A673 (cell line): Measurements from ENCODE around the gene TTC3. TPM values are rescaled to one million over a fixed set of nuclear protein-coding genes. Genes with fewer than 3 reads are reported as not detected.

ENCODE experiments used
- BruUV-seq: library from RNA; stranded (reverse); fragments of 400-500 nt; replicated peaks from 2 replicates; lab custom pipeline; 2021; lab: Mats Ljungman, UMichigan
- CTCF ChIA-PET: fragments of 300-600 bp; sonication (Branson Sonifier 250); formaldehyde crosslinking; loops from one replicate; lab custom pipeline; 2022; ENCODE audit warnings: antibody characterized with exemption; lab: Charles Lee
- POLR2A ChIA-PET: fragments of 300-600 bp; sonication (Branson Sonifier 250); formaldehyde crosslinking; loops from one replicate; lab custom pipeline; 2022; ENCODE audit warnings: antibody characterized with exemption; ENCODE audit not compliant: low non-redundant PET; lab: Charles Lee
- DNase-seq: peaks from one replicate; pipeline ENCODE4 v3.0.0-alpha.2; 2015; ENCODE audit warnings: low spot score
- H3K27ac ChIP-seq: fragments of 200-600 bp; sonication (generic); 2 replicates; pipeline ENCODE4 v1.5.1; 2016; ENCODE audit warnings: mixed run types, low read depth, mild to moderate bottlenecking, mixed read lengths, antibody characterized with exemption, low read length; ENCODE audit not compliant: poor library complexity, severe bottlenecking
- H3K27me3 ChIP-seq: fragments of 200-600 bp; sonication (generic); replicated peaks from 2 replicates; pipeline ENCODE4 v1.6.1; 2017; ENCODE audit warnings: mixed run types, low read depth, mild to moderate bottlenecking, mixed read lengths, antibody characterized with exemption, low read length; ENCODE audit not compliant: insufficient read depth, poor library complexity
- H3K36me3 ChIP-seq: fragments of 200-600 bp; sonication (generic); 2 replicates; pipeline ENCODE4 v1.6.1; 2016; ENCODE audit warnings: mixed run types, mild to moderate bottlenecking, mixed read lengths, antibody characterized with exemption, low read length; ENCODE audit not compliant: insufficient read depth, poor library complexity, severe bottlenecking
- H3K4me1 ChIP-seq: fragments of 200-600 bp; sonication (generic); 2 replicates; pipeline ENCODE4 v1.6.1; 2017; ENCODE audit warnings: mixed run types, mild to moderate bottlenecking, mixed read lengths, antibody characterized with exemption, low read length; ENCODE audit not compliant: insufficient read depth, poor library complexity, severe bottlenecking
- H3K4me3 ChIP-seq: fragments of 200-600 bp; sonication (generic); 2 replicates; pipeline ENCODE4 v1.5.1; 2016; ENCODE audit warnings: low read depth, mixed run types, mild to moderate bottlenecking, mixed read lengths, low read length; ENCODE audit not compliant: poor library complexity, severe bottlenecking
- H3K9me3 ChIP-seq: fragments of 200-600 bp; sonication (generic); 2 replicates; pipeline ENCODE4 v1.6.1; 2016; ENCODE audit warnings: mixed run types, low read depth, mild to moderate bottlenecking, mixed read lengths, antibody characterized with exemption, low read length; ENCODE audit not compliant: poor library complexity, severe bottlenecking
- EZH2 ChIP-seq: fragments of 200-600 bp; sonication (generic); IDR thresholded peaks from 2 replicates; pipeline ENCODE4 v1.6.1; 2017; ENCODE audit warnings: borderline replicate concordance, low read depth, mild to moderate bottlenecking, mixed read lengths, antibody characterized with exemption, low read length; ENCODE audit not compliant: poor library complexity, severe bottlenecking
- intact Hi-C: fragments of 100-400 bp; cut with micrococcal nuclease; formaldehyde crosslinking; loops from one replicate; pipeline ENCODE4 v1.10.0; 2022; ENCODE audit not compliant: unreplicated experiment
- total RNA-seq: library from RNA; stranded (reverse); gene quantifications from 2 replicates; pipeline ENCODE4 v1.2.3, GENCODE V29; 2021
- TF ChIP-seq, protein P1 (sequence below): fragments of 300-800, 200-600 bp; sonication (generic); conservative IDR thresholded peaks from 2 replicates; pipeline ENCODE4 v1.5.1; 2017; ENCODE audit warnings: low read depth, mild to moderate bottlenecking, antibody characterized with exemption, low read length, moderate library complexity, mixed read lengths

Gene TTC3
- total RNA-seq, 1 experiment from 2014 or later = 137 TPM

- no peak for DNase-seq
- intact Hi-C loops = no loop called here
- no peak for TF ChIP-seq EZH2
- TF ChIP-seq, protein P1, sequence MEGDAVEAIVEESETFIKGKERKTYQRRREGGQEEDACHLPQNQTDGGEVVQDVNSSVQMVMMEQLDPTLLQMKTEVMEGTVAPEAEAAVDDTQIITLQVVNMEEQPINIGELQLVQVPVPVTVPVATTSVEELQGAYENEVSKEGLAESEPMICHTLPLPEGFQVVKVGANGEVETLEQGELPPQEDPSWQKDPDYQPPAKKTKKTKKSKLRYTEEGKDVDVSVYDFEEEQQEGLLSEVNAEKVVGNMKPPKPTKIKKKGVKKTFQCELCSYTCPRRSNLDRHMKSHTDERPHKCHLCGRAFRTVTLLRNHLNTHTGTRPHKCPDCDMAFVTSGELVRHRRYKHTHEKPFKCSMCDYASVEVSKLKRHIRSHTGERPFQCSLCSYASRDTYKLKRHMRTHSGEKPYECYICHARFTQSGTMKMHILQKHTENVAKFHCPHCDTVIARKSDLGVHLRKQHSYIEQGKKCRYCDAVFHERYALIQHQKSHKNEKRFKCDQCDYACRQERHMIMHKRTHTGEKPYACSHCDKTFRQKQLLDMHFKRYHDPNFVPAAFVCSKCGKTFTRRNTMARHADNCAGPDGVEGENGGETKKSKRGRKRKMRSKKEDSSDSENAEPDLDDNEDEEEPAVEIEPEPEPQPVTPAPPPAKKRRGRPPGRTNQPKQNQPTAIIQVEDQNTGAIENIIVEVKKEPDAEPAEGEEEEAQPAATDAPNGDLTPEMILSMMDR = no peak
- Histone ChIP-seq H3K36me3 (peaks cover 35% of the 10 kb centered on the region), H3K27me3 (no peaks in the 10 kb centered on the region), H3K4me3 (no peak overlapping the region), H3K4me1 (no peaks in the 10 kb centered on the region), H3K27ac (no peak overlapping the region), H3K9me3 (no peaks in the 10 kb centered on the region)
- BruUV-seq = no TSS peak
- ChIA-PET CTCF (no interaction called here), POLR2A (interaction anchor here (0.7 kb wide), 1 partner anchor 567 kb away, joined by 3 read pairs; no protein-coding TSS in a partner anchor)
Measured at GRCh38 chr21:37230632-37231248, 157.7 kb downstream of the TTC3 start.

DNA sequence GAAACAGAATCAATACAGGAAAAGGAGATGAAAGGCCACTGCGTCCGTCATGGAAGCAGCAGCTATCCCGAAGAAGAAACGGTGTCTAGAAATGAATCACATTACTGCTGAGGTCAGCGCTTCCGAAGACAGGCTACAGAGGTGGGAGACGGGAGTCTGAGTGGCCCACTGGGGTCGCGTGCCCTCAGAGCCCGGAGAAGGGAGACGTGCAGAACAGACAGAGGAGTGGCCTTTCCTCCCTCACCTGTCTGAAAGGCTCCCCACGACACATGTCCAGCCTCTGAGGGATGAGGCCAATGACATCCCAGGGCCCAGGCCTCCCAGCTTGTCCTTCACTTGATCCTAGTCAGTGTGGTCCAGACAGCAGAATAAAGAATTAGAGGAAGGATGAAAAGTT, 158.2 kb downstream of the TTC3 start:
- Histone ChIP-seq H3K27me3 (no peaks in the 10 kb centered on the region), H3K4me1 (no peaks in the 10 kb centered on the region), H3K27ac (no peak overlapping the region), H3K4me3 (no peak overlapping the region), H3K9me3 (no peaks in the 10 kb centered on the region), H3K36me3 (peaks cover 30% of the 10 kb centered on the region)
- intact Hi-C loops = no loop called here
- no peak for DNase-seq
- BruUV-seq = no TSS peak
- ChIA-PET CTCF (no interaction called here), POLR2A (interaction anchor here (0.7 kb wide), 1 partner anchor 566 kb away, joined by 3 read pairs; no protein-coding TSS in a partner anchor)
- TF ChIP-seq, protein P1 = no peak
- no peak for TF ChIP-seq EZH2

GRCh38 chr21:37231671-37232070, 158.6 kb downstream of the TTC3 start:
- intact Hi-C loops = no loop called here
- BruUV-seq = no TSS peak
- Histone ChIP-seq H3K4me3 (no peak overlapping the region), H3K4me1 (no peaks in the 10 kb centered on the region), H3K27ac (no peak overlapping the region), H3K9me3 (no peaks in the 10 kb centered on the region), H3K27me3 (no peaks in the 10 kb centered on the region), H3K36me3 (peaks cover 26% of the 10 kb centered on the region)
- POLR2A ChIA-PET = interaction anchor here (0.6 kb wide), 1 partner anchor 352 kb away, joined by 5 read pairs; no protein-coding TSS in a partner anchor
- DNase-seq = no peak
- TF ChIP-seq EZH2 = no peak
- TF ChIP-seq, protein P1 = no peak
- CTCF ChIA-PET = no interaction called here
